ENCODE data around the gene XYLT2. TPM values are rescaled to one million over a fixed set of nuclear protein-coding genes. Genes with fewer than 3 reads are reported as not detected.

XYLT2 gene
- total RNA-seq, 1 experiment from 2014 or later, result 26.4 TPM

DNA sequence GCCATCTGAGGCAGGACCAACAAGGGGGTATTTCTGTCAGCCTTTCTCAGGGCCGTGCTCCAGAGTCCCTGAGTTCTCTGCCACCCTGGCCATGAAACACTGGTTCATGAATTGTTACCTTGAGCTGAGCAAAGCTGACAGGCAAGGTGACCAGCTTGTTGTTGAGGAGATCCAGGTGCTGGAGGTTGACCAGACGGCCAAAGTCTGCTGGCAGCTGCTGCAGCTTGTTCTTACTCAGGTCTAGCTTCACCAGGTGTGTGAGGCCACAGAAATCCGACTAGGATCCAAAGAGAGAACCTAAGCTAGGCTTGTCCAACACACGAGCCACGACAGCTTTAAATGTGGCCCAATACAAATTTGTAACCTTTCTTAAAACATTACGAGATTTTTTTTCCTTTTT, 46.7 kb downstream of the XYLT2 start:
- Histone ChIP-seq H4K5ac (ENCODE audit: insufficient read length, low read depth, low read length) (no peak overlapping the region), H3K4me1 (ENCODE audit: insufficient read depth, low read length) (0 out of 2 replicates have a peak, but pooled peaks cover 3% of the 10 kb centered on the region), H4K8ac (replicated peaks; ENCODE audit: insufficient read length, low read depth, low read length) (no peak overlapping the region), H2AFZ (ENCODE audit: low read length) (no peak overlapping the region), H2BK120ac (ENCODE audit: low read depth, low read length, poor library complexity, severe bottlenecking) (no peak overlapping the region), H3K23me2 (ENCODE audit: insufficient read length, low read depth, low read length, poor library complexity, severe bottlenecking) (peaks cover 12% of the 10 kb centered on the region), H2AK5ac (ENCODE audit: insufficient read length, low read length) (no peak overlapping the region), H2BK5ac (ENCODE audit: insufficient read length, low read length) (no peak overlapping the region), H3K14ac (ENCODE audit: insufficient read depth, low read length) (no peak overlapping the region), H3K9me3 (ENCODE audit: control insufficient read depth, low read depth, low read length) (no peaks in the 10 kb centered on the region), H3K18ac (ENCODE audit: insufficient read length, low read depth, low read length) (no peak overlapping the region), H2BK12ac (ENCODE audit: insufficient read length, low read depth, low read length) (no peak overlapping the region), H3K23ac (ENCODE audit: insufficient read length, low read depth, low read length) (no peak overlapping the region), H4K20me1 (ENCODE audit: control insufficient read depth, insufficient read depth, insufficient read length) (no peaks in the 10 kb centered on the region), H3K79me1 (ENCODE audit: insufficient read depth, low read depth, low read length, poor library complexity, severe bottlenecking) (peaks cover 11% of the 10 kb centered on the region), H3K27ac (ENCODE audit: insufficient read length, low read depth, low read length) (no peak overlapping the region), H3K56ac (ENCODE audit: insufficient read length, low read depth, low read length) (no peak overlapping the region), H3K27me3 (ENCODE audit: insufficient read depth, low read length) (no peaks in the 10 kb centered on the region), H2BK15ac (ENCODE audit: low read depth, low read length) (no peak overlapping the region), H3K4ac (ENCODE audit: low read depth, low read length) (no peak overlapping the region), H2BK20ac (ENCODE audit: low read depth, low read length, poor library complexity, severe bottlenecking) (no peak overlapping the region), H3K9ac (ENCODE audit: extremely low read depth, insufficient read length, low read length) (no peak overlapping the region), H3K79me2 (ENCODE audit: insufficient read depth, low read length) (peaks cover 11% of the 10 kb centered on the region; the same call in 1 of the 2 replicates), H3K4me2 (ENCODE audit: insufficient read depth, insufficient read length, low read length) (no peak overlapping the region), H3T11ph (ENCODE audit: low read length) (no peak overlapping the region), H4K91ac (ENCODE audit: insufficient read length, low read depth, low read length) (no peak overlapping the region)
- H3K9me3 Mint-ChIP-seq, result no peaks in the 10 kb centered on the region
- DNase-seq, result no peak
- TF ChIP-seq, protein P1, sequence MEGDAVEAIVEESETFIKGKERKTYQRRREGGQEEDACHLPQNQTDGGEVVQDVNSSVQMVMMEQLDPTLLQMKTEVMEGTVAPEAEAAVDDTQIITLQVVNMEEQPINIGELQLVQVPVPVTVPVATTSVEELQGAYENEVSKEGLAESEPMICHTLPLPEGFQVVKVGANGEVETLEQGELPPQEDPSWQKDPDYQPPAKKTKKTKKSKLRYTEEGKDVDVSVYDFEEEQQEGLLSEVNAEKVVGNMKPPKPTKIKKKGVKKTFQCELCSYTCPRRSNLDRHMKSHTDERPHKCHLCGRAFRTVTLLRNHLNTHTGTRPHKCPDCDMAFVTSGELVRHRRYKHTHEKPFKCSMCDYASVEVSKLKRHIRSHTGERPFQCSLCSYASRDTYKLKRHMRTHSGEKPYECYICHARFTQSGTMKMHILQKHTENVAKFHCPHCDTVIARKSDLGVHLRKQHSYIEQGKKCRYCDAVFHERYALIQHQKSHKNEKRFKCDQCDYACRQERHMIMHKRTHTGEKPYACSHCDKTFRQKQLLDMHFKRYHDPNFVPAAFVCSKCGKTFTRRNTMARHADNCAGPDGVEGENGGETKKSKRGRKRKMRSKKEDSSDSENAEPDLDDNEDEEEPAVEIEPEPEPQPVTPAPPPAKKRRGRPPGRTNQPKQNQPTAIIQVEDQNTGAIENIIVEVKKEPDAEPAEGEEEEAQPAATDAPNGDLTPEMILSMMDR (conservative IDR thresholded peaks at IDR 0.05), result no peak
- H3K27me3 Mint-ChIP-seq (ENCODE audit: low read depth), result no peaks in the 10 kb centered on the region
- WGBS (ENCODE audit: extremely low coverage, insufficient read length, low lambda C conversion rate), result no CpG with 5 or more reads among the region's 6 CpGs
- H3K4me1 Mint-ChIP-seq, result peaks cover 8 to 13% of the 10 kb centered on the region in 2 experiments
- H3K4me3 Mint-ChIP-seq, result no peak overlapping the region
- H3K27ac Mint-ChIP-seq, result no peak overlapping the region
- peaks cover 46 to 75% (median 70%) of the 10 kb centered on the region in 3 experiments; a peak in 6 of 7 replicates for H3K36me3 Mint-ChIP-seq (ENCODE audit: insufficient read depth in 1 of 3, low read depth in 3 of 3)
